Measurements from ENCODE around the gene RLN3.
A peak's percentile ranks its signal among the peaks of the same experiment; 100 is the strongest.
"Not testable (repeated sequence)": the region's sequence is repeated elsewhere in the genome, so short reads cannot be mapped to it uniquely, and the experiment has no call there.

The RLN3 gene

GRCh38 chr19:14019739-14020138, 8.2 kb upstream of the RLN3 start:
- DNase-seq (ENCODE audit: low spot score); FAIRE-seq: not testable (repeated sequence)

- no peak for FAIRE-seq
- DNase-seq (ENCODE audit: low spot score): no peak
Observed at GRCh38 chr19:14021474-14021873, 6.5 kb upstream of the RLN3 start.

- DNase-seq (ENCODE audit: low spot score): no peak
Observed at GRCh38 chr19:14022469-14022868, 5.5 kb upstream of the RLN3 start.

GRCh38 chr19:14023404-14024235, 4.3 kb upstream of the RLN3 start:
- FAIRE-seq (peak; percentile 58), DNase-seq (ENCODE audit: low spot score) (peak; percentile 64)

More at GRCh38 chr19:14022469-14022868, 5.5 kb upstream of the RLN3 start:
- FAIRE-seq: no peak

GRCh38 chr19:14026652-14027192, 1.2 kb upstream of the RLN3 start:
- not testable (repeated sequence) for FAIRE-seq; DNase-seq (ENCODE audit: low spot score)

- no peak for FAIRE-seq
Observed at GRCh38 chr19:14028901-14029300, 953 bp downstream of the RLN3 start.

GRCh38 chr19:14030997-14031718, 3.2 kb downstream of the RLN3 start:
- DNase-seq (ENCODE audit: low spot score): no peak
- FAIRE-seq: no peak

More at GRCh38 chr19:14028901-14029300, 953 bp downstream of the RLN3 start:
- no peak for DNase-seq (ENCODE audit: low spot score)

- DNase-seq (ENCODE audit: low spot score) (no peak), FAIRE-seq (no peak)
Observed at GRCh38 chr19:14031719-14032480, 4.0 kb downstream of the RLN3 start, which contains the start of gene IL27RA. Gene IL27RA (plus strand): TSS chr19:14031762. CDS start chr19:14031873, 111 bp downstream.

- DNase-seq (ENCODE audit: low spot score) (no peak), FAIRE-seq (no peak)
Observed at GRCh38 chr19:14033946-14034345, 6.0 kb downstream of the RLN3 start.

GRCh38 chr19:14035159-14035558, 7.2 kb downstream of the RLN3 start:
- not testable (repeated sequence) for DNase-seq (ENCODE audit: low spot score); FAIRE-seq

GRCh38 chr19:14035706-14036105, 7.8 kb downstream of the RLN3 start:
- DNase-seq (ENCODE audit: low spot score): no peak
- FAIRE-seq: no peak

- FAIRE-seq (no peak), DNase-seq (ENCODE audit: low spot score) (no peak)
Observed at GRCh38 chr19:14039181-14039580, 11.2 kb downstream of the RLN3 start.

GRCh38 chr19:14042659-14043608, 15.0 kb downstream of the RLN3 start:
- not testable (repeated sequence) for FAIRE-seq; DNase-seq (ENCODE audit: low spot score)

GRCh38 chr19:14047866-14048265, 19.9 kb downstream of the RLN3 start:
- not testable (repeated sequence) for DNase-seq (ENCODE audit: low spot score); FAIRE-seq

GRCh38 chr19:14048443-14049153, 20.6 kb downstream of the RLN3 start:
- DNase-seq (ENCODE audit: low spot score) (peak; percentile 14), FAIRE-seq (no peak)

GRCh38 chr19:14050512-14050911, 22.6 kb downstream of the RLN3 start:
- no peak for DNase-seq (ENCODE audit: low spot score)
- FAIRE-seq: no peak

- not testable (repeated sequence) for DNase-seq (ENCODE audit: low spot score); FAIRE-seq
Observed at GRCh38 chr19:14050961-14051360, 23.0 kb downstream of the RLN3 start.

- no peak for DNase-seq (ENCODE audit: low spot score)
- no peak for FAIRE-seq
Observed at GRCh38 chr19:14051980-14052379, 24.0 kb downstream of the RLN3 start.

GRCh38 chr19:14052470-14052869, 24.5 kb downstream of the RLN3 start:
- no peak for FAIRE-seq

More at GRCh38 chr19:14052470-14052869, 24.5 kb downstream of the RLN3 start:
- no peak for DNase-seq (ENCODE audit: low spot score)

Data from RCC 7860 (cell line).